HepG2 (cell line): ENCODE results near the gene EMILIN1. TPM values are rescaled to one million over a fixed set of nuclear protein-coding genes. Genes with fewer than 3 reads are reported as not detected.

Source experiments
- ATF1 ChIP-seq: IDR thresholded peaks from 2 replicates; pipeline ENCODE4 v1.6.1; 2016; ENCODE audit warnings: mild to moderate bottlenecking, control low read depth
- ESRRA ChIP-seq: sonication (generic); formaldehyde crosslinking; IDR thresholded peaks from 2 replicates; pipeline ENCODE4 v1.5.1; 2020; ENCODE audit warnings: mild to moderate bottlenecking, low read depth, missing genetic modification reagents
- FOXK1 ChIP-seq: sonication (generic); formaldehyde crosslinking; IDR thresholded peaks from 2 replicates; pipeline ENCODE4 v1.4.0; 2020; ENCODE audit warnings: low read depth, missing genetic modification reagents, borderline replicate concordance
- HINFP ChIP-seq: sonication (generic); formaldehyde crosslinking; IDR thresholded peaks from 2 replicates; pipeline ENCODE4 v1.4.0; 2020; ENCODE audit warnings: low read depth, mild to moderate bottlenecking, missing genetic modification reagents
- IRF1 ChIP-seq: sonication (generic); formaldehyde crosslinking; IDR thresholded peaks from 2 replicates; pipeline ENCODE4 v1.4.0; 2020; ENCODE audit warnings: low read depth, mild to moderate bottlenecking, missing genetic modification reagents
- JUND ChIP-seq: sonication (generic); formaldehyde crosslinking; IDR thresholded peaks from 2 replicates; pipeline ENCODE4 v1.8.0; 2022; ENCODE audit warnings: mild to moderate bottlenecking, missing genetic modification reagents
- MATR3 ChIP-seq: sonication (generic); formaldehyde crosslinking; IDR thresholded peaks from 2 replicates; pipeline ENCODE4 v1.4.0; 2020; ENCODE audit warnings: missing genetic modification reagents
- MLXIP ChIP-seq: sonication (generic); formaldehyde crosslinking; IDR thresholded peaks from 2 replicates; pipeline ENCODE4 v1.9.0; 2021; ENCODE audit warnings: missing genetic modification reagents, borderline replicate concordance
- NR2F6 ChIP-seq, 2 experiments: IDR thresholded peaks; 2 replicates each; pipeline ENCODE4 v1.6.1; 2016; ENCODE audit warnings: antibody characterized with exemption in 1 of 2, mild to moderate bottlenecking in 1 of 2
- PBX3 ChIP-seq: sonication (generic); formaldehyde crosslinking; IDR thresholded peaks from 2 replicates; pipeline ENCODE4 v1.8.1; 2023; ENCODE audit warnings: missing genetic modification reagents, inconsistent platforms, borderline replicate concordance
- REPIN1 ChIP-seq: sonication (generic); formaldehyde crosslinking; IDR thresholded peaks from 2 replicates; pipeline ENCODE4 v1.8.0; 2022; ENCODE audit warnings: missing genetic modification reagents, low read depth, mild to moderate bottlenecking, borderline replicate concordance
- SNAPC2 ChIP-seq: sonication (generic); formaldehyde crosslinking; IDR thresholded peaks from 2 replicates; pipeline ENCODE4 v1.8.1; 2022; ENCODE audit warnings: mild to moderate bottlenecking, missing genetic modification reagents
- TSC22D2 ChIP-seq: sonication (generic); formaldehyde crosslinking; IDR thresholded peaks from 2 replicates; pipeline ENCODE4 v1.5.1; 2020; ENCODE audit warnings: missing genetic modification reagents, mild to moderate bottlenecking, borderline replicate concordance
- ZHX1 ChIP-seq: sonication (generic); formaldehyde crosslinking; IDR thresholded peaks from 2 replicates; pipeline ENCODE4 v1.8.1; 2022; ENCODE audit warnings: low read depth, mild to moderate bottlenecking, missing genetic modification reagents
- ZNF530 ChIP-seq: sonication (generic); formaldehyde crosslinking; IDR thresholded peaks from 2 replicates; pipeline ENCODE4 v1.5.0; 2020; ENCODE audit warnings: low read depth, mild to moderate bottlenecking, missing genetic modification reagents
- ZNF550 ChIP-seq: sonication (generic); formaldehyde crosslinking; IDR thresholded peaks from 2 replicates; pipeline ENCODE4 v1.4.0; 2020; ENCODE audit warnings: mild to moderate bottlenecking, missing genetic modification reagents, borderline replicate concordance
- ZNF678 ChIP-seq: sonication (generic); formaldehyde crosslinking; IDR thresholded peaks from 2 replicates; pipeline ENCODE4 v1.4.0; 2020; ENCODE audit warnings: mild to moderate bottlenecking, missing genetic modification reagents
- ZZZ3 ChIP-seq: sonication (generic); formaldehyde crosslinking; IDR thresholded peaks from 2 replicates; pipeline ENCODE4 v1.4.0; 2020; ENCODE audit warnings: missing genetic modification reagents, mild to moderate bottlenecking, borderline replicate concordance
- polyA plus RNA-seq, 8 experiments: library from polyadenylated mRNA; depleted of rRNA in 3 of 8; stranded (reverse) in 7 of 8; unstranded in 1 of 8; fragments of >200 nt; fragmentation: Illumina TruSeq in 4 of 8; extraction: Trizol in 4 of 8; gene quantifications; 2 replicates each; pipeline versions ENCODE4 v1.2.1 to v1.2.3, GENCODE V29; 2011 to 2016; ENCODE audit warnings: low read depth in 4 of 8, missing spikeins in 1 of 8, mixed read lengths in 1 of 8; ENCODE audit not compliant: insufficient read depth in 1 of 8
- total RNA-seq, 5 experiments: library from RNA; depleted of rRNA; stranded (reverse); fragments of >200 nt; fragmentation: Illumina TruSeq; extraction: Trizol; gene quantifications; 2 replicates each; pipeline ENCODE4 v1.2.3, GENCODE V29; 2016; ENCODE audit warnings: low read depth in 1 of 5

EMILIN1 gene
- total and polyA plus RNA-seq, 2 of the 13 experiments (the other 11 are each of a cell fraction or from before 2014, with no cell fraction given) = 8.1 to 9.7 TPM

GRCh38 chr2:27050996-27051901 lies 27.2 kb upstream of the EMILIN1 start, which contains the start of gene AGBL5 (continued):
- peak; percentile 74; the same call in 1 of the 2 replicates for TF ChIP-seq TSC22D2 (CRISPR knock-in tag)
- TF ChIP-seq JUND = no peak
- TF ChIP-seq MLXIP (CRISPR knock-in tag) = peak; percentile 91
- TF ChIP-seq ESRRA = no peak; the same call in 1 of the 2 replicates
- TF ChIP-seq ZHX1 = peak; percentile 8; the same call in 1 of the 2 replicates
- TF ChIP-seq REPIN1 (CRISPR knock-in tag) = peak; percentile 75; the same call in 1 of the 2 replicates
- peak; percentile 85; the same call in 1 of the 2 replicates for TF ChIP-seq ZZZ3
- TF ChIP-seq ZNF530 (CRISPR knock-in tag) = peak; percentile 89; the same call in 1 of the 2 replicates
- TF ChIP-seq ZNF678 (CRISPR knock-in tag) = peak; percentile 94; the same call in 1 of the 2 replicates
- peak; percentile 92 for TF ChIP-seq PBX3 (CRISPR knock-in tag)
- peak; percentile 97 for TF ChIP-seq SNAPC2 (CRISPR knock-in tag)
- no peak for TF ChIP-seq MATR3
- 0 out of 2 replicates have a peak, but pooled peaks have one; percentile 82 for TF ChIP-seq HINFP (CRISPR knock-in tag)
- TF ChIP-seq FOXK1 (CRISPR knock-in tag) = no peak; the same call in 1 of the 2 replicates
- 0 out of 2 replicates have a peak, but pooled peaks have one; percentile 47 for TF ChIP-seq ZNF550 (CRISPR knock-in tag)
- TF ChIP-seq IRF1 (CRISPR knock-in tag) = no peak
- no peak; the same call in 1 of the 2 replicates for TF ChIP-seq NR2F6 (IDR thresholded peaks at IDR 0.05)
- TF ChIP-seq NR2F6 (CRISPR knock-in tag; IDR thresholded peaks at IDR 0.05) = peak; percentile 40; the same call in 1 of the 2 replicates
- peak; percentile 87 for TF ChIP-seq ATF1 (CRISPR knock-in tag)
